Measurements from ENCODE around the gene DNAJB5.

GRCh38 chr9:35010351-35010958 is 20.9 kb downstream of the DNAJB5 start:
- no peak for TF ChIP-seq POLR2A (IDR thresholded peaks at IDR 0.05)
- TF ChIP-seq, protein P1, sequence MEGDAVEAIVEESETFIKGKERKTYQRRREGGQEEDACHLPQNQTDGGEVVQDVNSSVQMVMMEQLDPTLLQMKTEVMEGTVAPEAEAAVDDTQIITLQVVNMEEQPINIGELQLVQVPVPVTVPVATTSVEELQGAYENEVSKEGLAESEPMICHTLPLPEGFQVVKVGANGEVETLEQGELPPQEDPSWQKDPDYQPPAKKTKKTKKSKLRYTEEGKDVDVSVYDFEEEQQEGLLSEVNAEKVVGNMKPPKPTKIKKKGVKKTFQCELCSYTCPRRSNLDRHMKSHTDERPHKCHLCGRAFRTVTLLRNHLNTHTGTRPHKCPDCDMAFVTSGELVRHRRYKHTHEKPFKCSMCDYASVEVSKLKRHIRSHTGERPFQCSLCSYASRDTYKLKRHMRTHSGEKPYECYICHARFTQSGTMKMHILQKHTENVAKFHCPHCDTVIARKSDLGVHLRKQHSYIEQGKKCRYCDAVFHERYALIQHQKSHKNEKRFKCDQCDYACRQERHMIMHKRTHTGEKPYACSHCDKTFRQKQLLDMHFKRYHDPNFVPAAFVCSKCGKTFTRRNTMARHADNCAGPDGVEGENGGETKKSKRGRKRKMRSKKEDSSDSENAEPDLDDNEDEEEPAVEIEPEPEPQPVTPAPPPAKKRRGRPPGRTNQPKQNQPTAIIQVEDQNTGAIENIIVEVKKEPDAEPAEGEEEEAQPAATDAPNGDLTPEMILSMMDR (IDR thresholded peaks at IDR 0.05): no peak

Measured in heart left ventricle (tissue), 13 donors.